Fibroblast of the aortic adventitia (primary cell): ENCODE data around the gene ARHGAP4. TPM values are rescaled to one million over a fixed set of nuclear protein-coding genes. Genes with fewer than 3 reads are reported as not detected.
A peak's percentile ranks its signal among the peaks of the same experiment; 100 is the strongest.

Source experiments
- DNase-seq: peaks from one replicate; pipeline ENCODE4 v3.0.0-alpha.2; 2010; ENCODE audit warnings: low read depth
- H3K4me3 ChIP-seq: 2 replicates; pipeline ENCODE4 v1.5.1; 2011; ENCODE audit warnings: low read depth, mild to moderate bottlenecking, control low read depth, low read length, moderate library complexity
- CTCF ChIP-seq: IDR thresholded peaks from 2 replicates; pipeline ENCODE4 v1.5.1; 2011; ENCODE audit warnings: mild to moderate bottlenecking, low read length, control low read depth, inconsistent platforms; ENCODE audit not compliant: insufficient read depth
- total RNA-seq: library from RNA; depleted of rRNA; stranded (reverse); fragments of >200 nt; gene quantifications from 2 replicates; pipeline ENCODE4 v1.2.3, GENCODE V29; 2012; ENCODE audit warnings: low replicate concordance

ARHGAP4 gene
- total RNA-seq, 1 donor = 0.27 TPM

DNA sequence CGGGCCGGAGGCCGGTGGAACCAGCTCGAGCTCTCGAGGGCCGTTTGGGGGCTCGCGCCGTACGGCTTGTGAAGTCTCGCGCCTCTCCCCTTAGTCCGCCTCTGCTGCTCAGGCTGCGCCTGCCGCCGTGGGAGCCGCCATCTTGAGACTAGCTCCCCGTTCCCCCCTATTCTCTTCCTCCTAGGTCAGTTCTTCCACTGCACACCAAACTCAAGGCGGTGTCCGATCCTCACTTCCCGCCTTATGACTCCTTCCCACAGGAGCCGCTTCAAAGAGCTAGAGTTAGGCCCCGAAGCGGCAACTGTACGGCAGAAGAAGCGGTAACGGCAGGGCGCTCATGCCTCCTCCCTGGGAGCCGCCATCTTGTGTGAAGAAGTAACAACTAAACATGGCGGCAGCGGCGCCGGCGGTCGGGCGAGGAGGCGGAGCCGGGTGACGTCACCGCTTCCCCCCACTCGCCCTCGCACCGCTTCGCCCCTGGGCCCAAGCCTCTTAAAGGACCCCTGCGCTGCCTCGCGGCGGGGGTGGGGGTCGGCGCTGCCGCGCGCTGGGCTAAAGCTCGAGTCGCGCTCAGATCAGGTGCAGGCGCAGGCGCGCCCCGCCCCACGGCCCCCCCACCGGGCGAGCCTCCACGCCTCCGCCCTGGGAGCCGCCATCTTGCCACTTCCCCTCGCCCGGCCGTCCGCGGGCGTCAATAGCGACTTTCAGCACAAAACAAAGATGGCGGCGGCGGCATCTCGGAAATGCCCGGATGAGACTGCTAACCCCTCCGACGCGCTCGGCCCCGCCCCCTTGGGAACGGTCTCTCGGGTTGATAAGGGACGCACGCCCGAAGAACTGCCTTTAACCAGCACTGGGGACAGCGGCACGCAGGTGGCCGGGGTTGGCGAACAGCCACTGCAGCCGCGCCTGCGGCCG is 45.6 kb upstream of the ARHGAP4 start, which contains the start of gene HCFC1:
HCFC1 (minus strand) TSS at position 369 of the 918 bp plus-strand sequence. CDS start 978 bp downstream, outside the sequence.
- TF ChIP-seq CTCF = no peak
- DNase-seq = peak; percentile 89
- H3K4me3 ChIP-seq = peak within 1 kb of the TSS; percentile 88

DNA sequence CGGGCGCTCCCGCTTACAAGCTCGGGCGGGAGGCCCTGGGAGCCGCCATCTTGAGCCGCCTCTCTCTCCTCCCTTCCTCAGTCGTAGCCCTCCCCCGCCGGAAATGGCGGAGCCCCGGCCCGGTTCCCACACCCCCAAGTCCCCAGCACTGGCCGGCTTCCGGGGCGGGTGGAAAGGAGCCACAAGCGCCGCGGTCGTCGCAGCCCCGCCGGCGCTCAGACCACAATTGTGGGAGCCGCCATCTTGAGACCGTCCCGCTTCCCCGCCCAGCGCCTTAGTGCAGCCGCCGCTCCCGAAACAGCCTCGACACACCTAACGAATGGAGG is 45.0 kb upstream of the ARHGAP4 start:
- DNase-seq = peak; percentile 82
- no peak for TF ChIP-seq CTCF
- H3K4me3 ChIP-seq = peak overlapping the region; percentile 88

- peak overlapping the region; percentile 88 for H3K4me3 ChIP-seq
- peak; percentile 75 for DNase-seq
- TF ChIP-seq CTCF = no peak
These were observed 44.5 kb upstream of the ARHGAP4 start for GRCh38 chrX:153970357-153971123.

- DNase-seq = peak; percentile 35
- H3K4me3 ChIP-seq = peak overlapping the region; percentile 88
- TF ChIP-seq CTCF = no peak
These were observed 43.9 kb upstream of the ARHGAP4 start for GRCh38 chrX:153969904-153970356.

DNA sequence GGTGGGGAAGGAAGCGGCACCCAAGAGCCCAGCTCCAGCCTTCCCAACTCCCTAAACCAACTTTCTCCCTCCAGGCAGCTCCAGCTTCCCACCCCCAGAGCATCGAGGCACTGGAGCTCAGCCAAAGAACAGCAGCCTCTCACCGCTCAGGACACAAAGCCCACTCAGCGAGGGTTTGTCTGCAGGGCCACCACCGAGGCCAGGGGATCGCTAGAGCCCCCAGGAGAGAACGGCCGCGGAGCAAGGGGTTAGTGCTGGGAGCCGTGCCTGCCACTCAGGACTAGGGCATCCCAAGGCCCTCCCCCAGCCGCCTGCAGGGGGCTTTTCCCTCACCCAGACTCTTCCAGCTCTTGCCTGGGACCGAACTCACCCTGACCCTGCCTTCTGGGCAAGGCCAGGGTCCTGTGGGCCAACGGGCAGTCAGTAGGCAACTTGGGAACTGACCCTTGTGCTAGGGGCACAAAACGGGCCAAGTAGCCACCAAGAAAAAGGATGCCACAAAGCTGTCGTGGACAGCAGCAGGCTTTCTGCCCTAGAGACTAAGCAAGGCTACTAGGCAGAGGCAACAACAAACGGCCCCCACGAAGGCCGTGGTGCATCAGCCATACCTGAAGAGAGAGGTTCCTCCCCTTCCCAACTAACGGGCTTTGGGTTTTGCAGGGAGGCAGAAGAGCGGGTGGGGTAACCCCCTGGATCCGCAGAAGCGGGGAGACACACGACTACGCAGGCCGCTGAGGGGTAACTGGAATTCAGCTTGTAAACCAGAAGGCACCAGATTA is 43.2 kb upstream of the ARHGAP4 start:
- no peak for DNase-seq
- peak overlapping the region; percentile 88 for H3K4me3 ChIP-seq
- no peak for TF ChIP-seq CTCF

DNA sequence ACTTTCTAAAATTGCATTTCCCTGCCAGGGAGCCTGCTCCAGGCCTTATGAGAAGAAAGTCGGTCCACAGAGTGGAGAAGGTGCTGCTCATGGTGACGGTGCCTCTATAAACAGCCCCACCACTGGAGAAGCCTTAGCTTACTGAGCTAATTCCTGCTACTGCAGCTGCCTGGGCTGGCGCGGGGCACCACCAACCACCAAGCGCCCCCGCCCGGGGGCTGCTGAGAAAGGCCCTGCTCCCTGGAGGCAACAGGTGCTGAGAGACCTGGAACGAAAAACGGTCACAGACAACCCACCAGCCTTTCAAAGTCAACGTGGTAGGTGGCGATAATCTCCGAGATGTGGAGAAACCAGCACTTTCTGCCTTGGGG is 42.7 kb upstream of the ARHGAP4 start:
- no peak for DNase-seq
- peak overlapping the region; percentile 88 for H3K4me3 ChIP-seq
- TF ChIP-seq CTCF = no peak
